Neural progenitor cell (in vitro differentiated cells): ENCODE results near the gene SHLD1.

Experiments used
- EZH2 ChIP-seq: fragments of 200-600 bp; sonication (generic); IDR thresholded peaks from 2 replicates; pipeline ENCODE4 v1.6.1; 2017; ENCODE audit warnings: antibody characterized with exemption, mild to moderate bottlenecking, moderate library complexity
- EZH2phosphoT487 ChIP-seq: fragments of 200-600 bp; sonication (generic); IDR thresholded peaks from 2 replicates; pipeline ENCODE4 v1.6.1; 2017; ENCODE audit warnings: antibody characterized with exemption
- TF ChIP-seq, protein P1 (sequence below): fragments of 200-600 bp; sonication (generic); IDR thresholded peaks from 2 replicates; pipeline ENCODE4 v1.5.1; 2017; ENCODE audit warnings: antibody characterized with exemption, mild to moderate bottlenecking

DNA sequence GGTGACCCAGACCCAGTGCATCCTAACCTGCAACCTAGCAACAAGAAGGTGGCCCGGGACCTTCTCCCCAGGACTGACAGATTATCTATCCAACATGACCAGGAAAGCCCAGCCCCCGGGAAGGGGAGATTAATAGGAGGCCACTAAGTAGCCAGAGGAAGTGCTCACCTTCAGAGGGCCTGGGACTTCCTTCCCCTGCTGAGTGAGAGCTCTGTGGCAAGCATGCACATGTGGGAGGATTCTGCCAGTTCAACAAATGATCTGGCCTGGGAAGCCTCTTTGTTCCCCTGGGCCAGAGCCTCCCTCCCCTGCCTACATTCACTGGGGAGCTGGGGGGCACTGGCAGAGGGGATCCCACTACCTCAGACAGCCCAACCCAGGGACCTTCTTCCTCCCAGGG is 39.6 kb downstream of the SHLD1 start:
- TF ChIP-seq, protein P1, sequence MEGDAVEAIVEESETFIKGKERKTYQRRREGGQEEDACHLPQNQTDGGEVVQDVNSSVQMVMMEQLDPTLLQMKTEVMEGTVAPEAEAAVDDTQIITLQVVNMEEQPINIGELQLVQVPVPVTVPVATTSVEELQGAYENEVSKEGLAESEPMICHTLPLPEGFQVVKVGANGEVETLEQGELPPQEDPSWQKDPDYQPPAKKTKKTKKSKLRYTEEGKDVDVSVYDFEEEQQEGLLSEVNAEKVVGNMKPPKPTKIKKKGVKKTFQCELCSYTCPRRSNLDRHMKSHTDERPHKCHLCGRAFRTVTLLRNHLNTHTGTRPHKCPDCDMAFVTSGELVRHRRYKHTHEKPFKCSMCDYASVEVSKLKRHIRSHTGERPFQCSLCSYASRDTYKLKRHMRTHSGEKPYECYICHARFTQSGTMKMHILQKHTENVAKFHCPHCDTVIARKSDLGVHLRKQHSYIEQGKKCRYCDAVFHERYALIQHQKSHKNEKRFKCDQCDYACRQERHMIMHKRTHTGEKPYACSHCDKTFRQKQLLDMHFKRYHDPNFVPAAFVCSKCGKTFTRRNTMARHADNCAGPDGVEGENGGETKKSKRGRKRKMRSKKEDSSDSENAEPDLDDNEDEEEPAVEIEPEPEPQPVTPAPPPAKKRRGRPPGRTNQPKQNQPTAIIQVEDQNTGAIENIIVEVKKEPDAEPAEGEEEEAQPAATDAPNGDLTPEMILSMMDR: no peak
- TF ChIP-seq EZH2 (no peak), EZH2phosphoT487 (no peak)
